GM12891 (cell line): ENCODE results near the gene OR5AP2.

Experiments
- PAX5 ChIP-seq: IDR thresholded peaks from 2 replicates; pipeline ENCODE4 v1.6.1; 2011; ENCODE audit warnings: low read length, moderate library complexity, mild to moderate bottlenecking; ENCODE audit not compliant: insufficient read depth, severe bottlenecking
- POLR2A ChIP-seq: IDR thresholded peaks from 2 replicates; pipeline ENCODE4 v1.6.1; 2011; ENCODE audit warnings: low read depth, low read length, control low read depth
- POLR2AphosphoS5 ChIP-seq: IDR thresholded peaks from 2 replicates; pipeline ENCODE4 v1.6.1; 2011; ENCODE audit warnings: low read depth, low read length, control low read depth
- SPI1 ChIP-seq: IDR thresholded peaks from 2 replicates; pipeline ENCODE4 v1.6.1; 2011; ENCODE audit warnings: low read depth, low read length, control low read depth
- TAF1 ChIP-seq: IDR thresholded peaks from 2 replicates; pipeline ENCODE4 v1.6.1; 2011; ENCODE audit warnings: low read depth, low read length, control low read depth

- TF ChIP-seq POLR2A (no peak), TAF1 (no peak), POLR2AphosphoS5 (no peak), PAX5 (no peak), SPI1 (no peak)
These were observed at the start of gene OR5AP2 for GRCh38 chr11:56642339-56642738.
